Measurements from ENCODE around the gene MEIS1. TPM values are rescaled to one million over a fixed set of nuclear protein-coding genes. Genes with fewer than 3 reads are reported as not detected.

Gene MEIS1
- total RNA-seq, 1 experiment from 2014 or later = 0.66 TPM

- H3K27ac ChIP-seq (ENCODE audit: insufficient read length, low read depth, low read length) = no peak overlapping the region
- H3K4me3 Mint-ChIP-seq = no peak overlapping the region
- no peak overlapping the region for H2AFZ ChIP-seq (ENCODE audit: low read length)
These were observed 120.2 kb downstream of the MEIS1 start for GRCh38 chr2:66555091-66555490.

More at GRCh38 chr2:66555091-66555490, 120.2 kb downstream of the MEIS1 start:
- DNase-seq = no peak
- Mint-ChIP-seq H3K27me3 (ENCODE audit: low read depth) (peaks cover 4% of the 10 kb centered on the region), H3K9me3 (no peaks in the 10 kb centered on the region), H3K27ac (no peak overlapping the region), H3K4me1 (peaks cover 6 to 10% of the 10 kb centered on the region in 2 experiments; a peak in 3 of 4 replicates), H3K36me3 (ENCODE audit: insufficient read depth in 1 of 3, low read depth in 3 of 3) (no peaks in the 10 kb centered on the region)
- WGBS (ENCODE audit: extremely low coverage, insufficient read length, low lambda C conversion rate) = no CpG with 5 or more reads among the region's 4 CpGs
- Histone ChIP-seq H3T11ph (ENCODE audit: low read length) (no peak overlapping the region), H3K79me1 (ENCODE audit: insufficient read depth, low read depth, low read length, poor library complexity, severe bottlenecking) (no peaks in the 10 kb centered on the region), H4K20me1 (ENCODE audit: control insufficient read depth, insufficient read depth, insufficient read length) (no peaks in the 10 kb centered on the region), H2BK15ac (ENCODE audit: low read depth, low read length) (no peak overlapping the region), H4K91ac (ENCODE audit: insufficient read length, low read depth, low read length) (no peak overlapping the region), H2BK12ac (ENCODE audit: insufficient read length, low read depth, low read length) (no peak overlapping the region), H4K8ac (replicated peaks; ENCODE audit: insufficient read length, low read depth, low read length) (no peak overlapping the region), H2BK5ac (ENCODE audit: insufficient read length, low read length) (no peak overlapping the region), H3K4ac (ENCODE audit: low read depth, low read length) (no peak overlapping the region), H3K14ac (ENCODE audit: insufficient read depth, low read length) (no peak overlapping the region), H2BK120ac (ENCODE audit: low read depth, low read length, poor library complexity, severe bottlenecking) (no peak overlapping the region), H3K56ac (ENCODE audit: insufficient read length, low read depth, low read length) (no peak overlapping the region), H3K9me3 (ENCODE audit: control insufficient read depth, low read depth, low read length) (no peaks in the 10 kb centered on the region), H2BK20ac (ENCODE audit: low read depth, low read length, poor library complexity, severe bottlenecking) (no peak overlapping the region), H3K18ac (ENCODE audit: insufficient read length, low read depth, low read length) (no peak overlapping the region), H4K5ac (ENCODE audit: insufficient read length, low read depth, low read length) (no peak overlapping the region), H3K4me2 (ENCODE audit: insufficient read depth, insufficient read length, low read length) (no peak overlapping the region), H3K4me1 (ENCODE audit: insufficient read depth, low read length) (no peaks in the 10 kb centered on the region), H3K9ac (ENCODE audit: extremely low read depth, insufficient read length, low read length) (no peak overlapping the region), H3K79me2 (ENCODE audit: insufficient read depth, low read length) (no peaks in the 10 kb centered on the region), H3K23me2 (ENCODE audit: insufficient read length, low read depth, low read length, poor library complexity, severe bottlenecking) (no peaks in the 10 kb centered on the region), H2AK5ac (ENCODE audit: insufficient read length, low read length) (no peak overlapping the region), H3K23ac (ENCODE audit: insufficient read length, low read depth, low read length) (no peak overlapping the region), H3K27me3 (ENCODE audit: insufficient read depth, low read length) (no peaks in the 10 kb centered on the region)
- no peak for TF ChIP-seq CTCF (conservative IDR thresholded peaks at IDR 0.05)

Data from H9 (cell line).